CMK (cell line): ENCODE data around the gene RAPGEFL1.
"Not testable (repeated sequence)": the region's sequence is repeated elsewhere in the genome, so short reads cannot be mapped to it uniquely, and the experiment has no call there.

Experiments
- DNase-seq: peaks from one replicate; pipeline ENCODE4 v3.0.0-alpha.2; 2010; ENCODE audit warnings: low read depth

RAPGEFL1 gene

DNA sequence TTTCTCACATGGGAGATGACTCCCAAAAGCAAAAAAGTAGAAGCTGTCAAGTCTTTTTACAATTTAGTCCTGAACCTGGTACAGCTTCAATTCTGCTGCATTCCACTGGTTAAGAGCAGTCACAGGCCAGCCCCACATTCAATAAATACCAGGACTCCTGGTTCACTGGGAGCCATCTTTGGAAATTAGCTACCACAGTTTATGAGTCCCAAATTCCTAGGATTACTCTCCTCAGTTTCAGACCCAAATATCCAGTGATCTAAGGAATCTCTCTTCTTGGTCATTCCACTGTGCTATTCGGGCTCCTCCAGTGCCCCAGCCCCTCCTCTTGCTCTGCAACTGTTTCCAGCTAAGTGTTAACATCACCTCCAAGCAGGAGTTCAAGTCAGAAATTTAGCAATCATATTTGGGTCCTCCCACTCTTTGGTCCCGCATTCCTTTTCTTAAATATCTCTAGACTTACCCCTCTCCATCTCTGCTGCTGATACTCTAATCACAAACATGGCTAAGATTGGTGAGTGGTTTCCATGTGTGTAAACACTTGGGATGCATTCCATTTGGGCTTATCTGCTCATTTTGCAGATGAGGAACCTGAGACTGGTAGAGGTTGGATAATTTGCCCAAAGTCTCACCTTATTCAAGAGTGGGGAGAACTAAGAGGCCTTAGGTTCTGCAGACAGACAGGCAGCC, 32.3 kb downstream of the RAPGEFL1 start:
- no peak for DNase-seq

- not testable (repeated sequence) for DNase-seq
Observed at GRCh38 chr17:40213914-40214313, 36.6 kb downstream of the RAPGEFL1 start.

DNA sequence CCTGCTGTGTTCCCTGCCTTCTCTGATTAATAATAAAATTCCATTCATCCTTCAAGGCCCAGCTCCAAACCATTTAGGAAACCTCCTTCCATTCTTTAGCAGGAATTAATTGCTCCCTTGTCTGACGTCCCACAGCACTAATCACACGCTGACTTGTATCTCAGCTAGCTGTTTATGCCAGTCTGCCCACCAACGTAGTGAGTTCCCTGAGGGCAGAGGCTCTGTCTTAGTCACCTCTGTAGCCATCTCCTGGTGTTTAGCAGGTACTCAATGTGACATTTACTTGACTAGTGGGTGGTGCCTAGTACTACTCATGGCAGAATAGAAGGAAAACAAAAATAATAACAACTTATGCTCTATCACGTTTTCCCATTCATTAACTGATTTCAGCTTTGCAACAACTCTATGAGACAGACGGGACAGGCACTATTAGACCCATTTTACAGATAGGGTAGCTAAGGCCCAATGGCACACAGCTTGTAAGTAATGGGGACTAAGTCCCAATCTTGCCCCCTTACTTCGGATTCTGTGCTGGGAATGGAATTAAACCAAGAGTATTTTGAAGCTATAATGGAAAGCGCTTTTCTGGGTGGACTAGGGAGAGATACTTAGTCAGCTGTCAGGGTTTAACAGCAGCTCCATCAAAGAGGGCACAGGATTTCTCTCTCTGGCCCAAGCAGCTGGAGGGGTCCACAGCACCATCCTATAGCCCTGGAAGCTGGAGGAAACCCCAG, 40.9 kb downstream of the RAPGEFL1 start:
- DNase-seq: no peak

DNA sequence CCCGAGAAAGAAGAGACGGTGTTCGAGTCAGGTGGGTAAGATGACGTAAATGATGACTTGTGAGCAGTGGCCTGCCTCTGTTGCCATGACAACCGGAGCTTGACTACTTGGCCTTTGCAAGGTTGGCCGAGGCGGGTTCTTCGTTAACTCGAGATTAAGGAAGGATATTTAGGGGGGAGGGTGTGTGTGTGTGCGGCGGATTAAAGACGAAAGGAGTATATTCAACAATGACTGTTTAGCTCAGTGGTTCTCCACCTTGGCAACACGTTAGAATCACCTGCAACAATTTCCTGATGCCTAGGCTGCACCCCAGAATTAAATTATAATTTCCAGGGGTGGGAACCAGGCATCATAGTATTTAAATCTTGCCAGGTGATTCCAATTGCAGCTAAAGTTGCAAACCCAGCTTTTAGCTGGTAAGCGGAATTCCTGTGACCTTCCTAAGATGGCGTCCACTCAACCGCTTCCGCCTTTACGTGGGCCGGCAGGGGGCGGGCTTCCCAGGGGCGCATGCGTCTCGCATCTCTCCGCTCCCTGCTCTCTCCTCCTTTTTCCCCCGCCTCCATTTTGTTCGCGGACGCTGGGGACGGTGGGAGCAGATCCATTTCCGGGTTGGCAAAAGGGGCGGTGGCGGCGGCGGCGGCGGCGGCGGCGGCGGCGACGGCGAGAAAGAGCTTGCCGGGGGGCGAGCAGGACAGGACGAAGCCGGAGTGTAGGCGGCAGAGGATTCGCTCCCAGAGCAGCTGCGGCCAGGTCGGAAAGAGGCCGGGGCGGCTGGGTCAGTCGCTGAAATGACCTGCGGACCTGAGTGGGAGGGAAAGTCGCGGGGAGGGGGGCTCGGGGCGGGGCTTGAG, 41.7 kb downstream of the RAPGEFL1 start, which contains the start of gene WIPF2:
Gene WIPF2 (plus strand): TSS at position 565 of the 854 bp plus-strand sequence. CDS start 37,156 bp downstream, outside the sequence.
- peak; percentile 87 for DNase-seq

DNA sequence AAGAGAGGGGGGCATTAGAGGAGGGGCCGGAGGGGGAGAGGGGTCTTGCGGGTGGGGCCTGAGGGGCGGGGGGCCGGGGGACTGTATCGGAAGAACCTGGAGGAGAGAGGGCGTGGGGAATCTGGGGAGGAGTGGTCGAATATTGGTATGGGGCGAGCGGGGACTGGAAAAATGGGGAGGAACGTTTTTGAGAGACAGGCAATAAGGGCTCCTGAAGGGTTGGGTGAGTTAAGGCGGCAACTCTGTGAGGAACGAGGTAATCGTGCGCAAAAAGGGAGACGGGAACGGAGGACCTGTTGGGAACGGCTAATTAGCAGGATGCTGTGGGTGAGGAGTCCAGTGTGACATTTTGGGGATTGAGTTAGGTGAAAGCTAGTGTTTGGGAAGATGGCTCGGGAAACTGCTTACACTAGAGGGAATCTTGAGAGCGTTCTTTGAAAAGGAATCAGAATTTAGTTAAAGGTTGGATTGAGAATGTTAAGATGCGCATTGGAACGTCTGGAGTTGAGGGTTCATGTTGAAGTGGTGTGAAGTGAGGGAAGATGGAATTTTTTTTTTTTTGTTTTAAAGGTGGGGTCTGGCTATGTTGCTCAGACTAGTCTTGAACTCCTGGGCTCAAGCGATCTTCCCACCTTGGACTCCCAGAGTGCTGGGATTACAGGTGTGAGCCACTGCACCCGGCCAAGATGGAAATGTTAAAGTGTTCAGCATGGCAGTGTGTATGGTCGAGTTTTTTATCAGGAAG, 42.5 kb downstream of the RAPGEFL1 start:
- DNase-seq: peak; percentile 37

- no peak for DNase-seq
Observed at GRCh38 chr17:40224718-40225550, 47.7 kb downstream of the RAPGEFL1 start.

GRCh38 chr17:40229146-40229545, 51.9 kb downstream of the RAPGEFL1 start:
- not testable (repeated sequence) for DNase-seq

DNA sequence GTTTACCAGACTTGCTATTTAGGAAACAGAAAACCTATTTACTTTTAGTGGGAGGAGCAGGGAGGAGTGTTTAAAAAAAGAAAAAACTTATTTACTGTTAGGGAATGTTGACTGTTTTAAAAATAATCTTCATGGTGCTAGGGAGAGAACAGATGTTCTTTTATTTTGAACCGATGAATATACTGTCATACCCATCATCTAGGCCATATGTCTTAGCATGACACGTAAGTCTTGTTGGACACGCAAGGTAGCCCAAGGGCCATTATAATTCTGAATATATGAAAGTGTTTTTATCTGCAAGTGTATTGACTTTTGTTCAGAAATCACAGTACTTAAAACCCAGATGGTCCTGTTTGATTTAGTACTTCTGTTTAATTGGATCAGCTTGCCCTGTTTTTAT, 53.4 kb downstream of the RAPGEFL1 start:
- no peak for DNase-seq

DNA sequence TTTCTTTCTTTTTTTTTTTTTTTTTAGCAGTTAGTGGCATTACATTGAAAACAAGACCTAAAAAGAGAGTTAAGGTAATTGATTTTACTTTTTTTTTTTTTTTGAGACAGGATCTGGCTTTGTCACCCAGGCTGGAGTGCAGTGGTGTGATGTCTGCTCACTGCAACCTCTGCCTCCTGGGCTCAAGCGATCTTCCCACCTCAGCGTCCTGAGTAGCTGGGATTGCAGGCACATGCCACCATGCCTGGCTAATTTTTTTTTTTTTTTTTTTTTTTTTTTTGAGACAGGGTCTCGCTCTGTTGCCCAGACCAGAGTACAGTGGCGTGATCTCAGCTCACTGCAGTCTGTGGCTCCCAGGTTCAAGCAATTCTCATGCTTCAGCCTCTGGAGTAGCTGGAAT, 54.7 kb downstream of the RAPGEFL1 start:
- not testable (repeated sequence) for DNase-seq

- no peak for DNase-seq
Observed at GRCh38 chr17:40241252-40241834, 64.1 kb downstream of the RAPGEFL1 start.

DNA sequence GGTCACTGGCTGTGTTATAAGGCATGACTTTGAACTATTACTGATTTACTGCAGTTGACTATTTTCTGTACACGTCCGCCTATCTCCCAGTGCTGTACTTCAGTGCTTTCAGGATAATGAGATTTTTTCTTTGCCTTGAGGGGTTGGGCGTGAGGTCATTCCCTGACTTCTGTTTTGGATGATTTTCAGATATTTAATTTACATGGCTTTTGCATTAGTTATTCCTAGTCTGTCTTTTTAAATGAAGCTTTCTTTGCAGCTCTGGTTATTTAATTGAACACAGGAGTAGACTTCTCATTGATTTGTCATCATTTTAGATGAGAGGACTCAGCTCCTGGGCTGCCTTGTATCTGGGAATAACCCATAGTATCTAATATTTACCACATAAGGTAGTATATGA, 65.5 kb downstream of the RAPGEFL1 start:
- DNase-seq: no peak

GRCh38 chr17:40243761-40244160, 66.5 kb downstream of the RAPGEFL1 start:
- DNase-seq: no peak

- no peak for DNase-seq
Observed at GRCh38 chr17:40244255-40244654, 67.0 kb downstream of the RAPGEFL1 start.
